ENCODE results near the gene AGK. TPM values are rescaled to one million over a fixed set of nuclear protein-coding genes. Genes with fewer than 3 reads are reported as not detected.
"Not testable (repeated sequence)": the region's sequence is repeated elsewhere in the genome, so short reads cannot be mapped to it uniquely, and the experiment has no call there.

AGK gene
- total RNA-seq, 1 experiment from 2014 or later = 22.1 TPM

- DNase-seq (ENCODE audit: low spot score) = no peak
Measured at GRCh38 chr7:141676618-141677017, 125.4 kb downstream of the AGK start.

GRCh38 chr7:141679014-141679413 is 127.8 kb downstream of the AGK start:
- no peak for DNase-seq (ENCODE audit: low spot score)

GRCh38 chr7:141685285-141686023 is 134.2 kb downstream of the AGK start:
- no peak for DNase-seq (ENCODE audit: low spot score)

GRCh38 chr7:141686074-141686473 is 134.9 kb downstream of the AGK start:
- no peak for DNase-seq (ENCODE audit: low spot score)

GRCh38 chr7:141686670-141687069 is 135.5 kb downstream of the AGK start:
- no peak for DNase-seq (ENCODE audit: low spot score)

- DNase-seq (ENCODE audit: low spot score) = no peak
Measured at GRCh38 chr7:141688043-141688442, 136.8 kb downstream of the AGK start.

GRCh38 chr7:141689072-141689825 is 138.0 kb downstream of the AGK start:
- not testable (repeated sequence) for DNase-seq (ENCODE audit: low spot score)

GRCh38 chr7:141691540-141691939 is 140.3 kb downstream of the AGK start:
- DNase-seq (ENCODE audit: low spot score) = no peak

GRCh38 chr7:141691961-141692360 is 140.8 kb downstream of the AGK start:
- no peak for DNase-seq (ENCODE audit: low spot score)

- no peak for DNase-seq (ENCODE audit: low spot score)
Measured at GRCh38 chr7:141693082-141693481, 141.9 kb downstream of the AGK start.

GRCh38 chr7:141695803-141696289 is 144.6 kb downstream of the AGK start:
- peak; percentile 67 for DNase-seq (ENCODE audit: low spot score)

- DNase-seq (ENCODE audit: low spot score) = no peak
Measured at GRCh38 chr7:141696348-141696747, 145.1 kb downstream of the AGK start.

GRCh38 chr7:141697211-141697871 is 146.1 kb downstream of the AGK start:
- DNase-seq (ENCODE audit: low spot score) = no peak

GRCh38 chr7:141698247-141699015 is 147.2 kb downstream of the AGK start:
- no peak for DNase-seq (ENCODE audit: low spot score)

GRCh38 chr7:141699860-141700259 is 148.7 kb downstream of the AGK start:
- no peak for DNase-seq (ENCODE audit: low spot score)

- no peak for DNase-seq (ENCODE audit: low spot score)
Measured at GRCh38 chr7:141700296-141700847, 149.2 kb downstream of the AGK start.

GRCh38 chr7:141700848-141701371 is 149.7 kb downstream of the AGK start:
- no peak for DNase-seq (ENCODE audit: low spot score)

GRCh38 chr7:141701489-141702046 is 150.4 kb downstream of the AGK start:
- peak; percentile 34 for DNase-seq (ENCODE audit: low spot score)

- DNase-seq (ENCODE audit: low spot score) = peak; percentile 45
Measured at GRCh38 chr7:141702047-141702567, 150.9 kb downstream of the AGK start, which contains the start of gene DENND11. Gene DENND11, minus strand, starts transcription at chr7:141702166. Its CDS starts 13 bp downstream, at chr7:141702153.

GRCh38 chr7:141702892-141703291 is 151.7 kb downstream of the AGK start:
- DNase-seq (ENCODE audit: low spot score) = no peak

Data from HT-29 (cell line).